Measurements from ENCODE around the gene NOSTRIN.
"Not testable (repeated sequence)": the region's sequence is repeated elsewhere in the genome, so short reads cannot be mapped to it uniquely, and the experiment has no call there.

Gene NOSTRIN

DNA sequence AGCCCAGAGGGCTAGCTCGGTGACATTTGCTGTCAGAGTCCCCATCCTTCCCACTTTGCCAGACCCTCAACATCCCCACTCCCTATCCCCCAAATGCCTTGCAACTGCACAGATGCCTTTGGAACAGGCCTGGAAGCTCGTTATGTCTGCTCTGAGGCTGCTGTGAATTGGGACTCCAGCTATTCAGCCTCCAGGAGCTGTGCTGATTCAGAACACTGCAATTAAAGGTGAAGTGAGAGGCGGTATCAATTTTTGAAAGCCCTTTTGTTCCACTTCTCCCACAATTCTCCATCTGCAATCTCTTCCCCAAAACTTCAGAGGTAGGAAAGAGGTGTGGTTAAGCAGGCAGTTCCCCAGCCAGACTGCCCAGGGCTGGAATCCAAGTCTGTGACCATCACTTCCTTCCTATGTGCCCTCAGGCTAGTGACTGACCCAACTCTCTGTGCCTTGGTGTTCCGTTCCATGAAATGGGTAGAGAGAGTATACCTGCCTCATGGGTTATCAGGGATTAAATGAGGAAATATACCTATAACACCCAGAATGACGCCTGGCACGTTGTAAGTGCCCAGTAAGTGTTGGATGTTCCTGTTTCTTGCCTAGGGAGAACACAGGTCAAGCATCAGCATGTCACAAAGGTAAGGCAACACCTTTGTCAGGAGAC, 17.5 kb downstream of the NOSTRIN start:
- no peak for DNase-seq

DNA sequence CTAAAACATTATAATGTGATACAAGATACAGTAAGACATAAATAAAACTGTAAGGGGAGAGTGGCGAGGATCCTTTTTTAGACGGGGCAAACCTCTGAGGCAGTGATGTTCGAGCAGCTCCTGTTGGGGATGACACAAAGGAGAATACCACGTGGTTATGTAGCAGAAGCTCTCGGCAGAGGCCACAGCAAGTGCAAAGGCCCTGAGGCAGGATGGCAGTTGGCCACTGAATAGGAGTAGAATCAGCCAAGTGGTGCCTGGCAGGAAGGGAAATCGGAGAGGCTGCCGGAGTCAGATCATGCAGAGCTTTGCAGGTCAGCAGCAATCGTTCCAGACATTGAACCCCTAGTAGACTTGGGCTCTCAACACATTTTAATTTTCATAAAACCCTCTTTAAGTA, 19.1 kb downstream of the NOSTRIN start:
- no peak for DNase-seq

DNA sequence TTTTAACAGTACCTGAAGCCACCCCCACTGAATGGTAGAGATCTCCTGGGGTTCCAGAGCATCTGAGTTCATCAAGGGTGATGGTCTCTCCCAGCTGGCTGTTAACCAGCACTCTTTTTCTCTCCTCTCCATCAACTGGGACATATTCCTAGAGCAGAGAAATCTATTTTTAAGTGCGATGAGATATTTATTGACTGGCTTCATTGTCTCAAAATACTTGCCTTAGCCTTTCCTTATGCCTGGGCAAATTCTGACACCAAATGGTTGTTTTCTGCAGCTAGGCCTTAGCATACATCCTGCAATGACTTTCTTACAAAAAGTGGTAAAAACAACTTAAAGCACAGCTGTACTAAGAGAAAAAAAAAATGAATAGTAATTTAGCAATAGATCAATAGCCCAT, 19.6 kb downstream of the NOSTRIN start:
- DNase-seq, result no peak

DNA sequence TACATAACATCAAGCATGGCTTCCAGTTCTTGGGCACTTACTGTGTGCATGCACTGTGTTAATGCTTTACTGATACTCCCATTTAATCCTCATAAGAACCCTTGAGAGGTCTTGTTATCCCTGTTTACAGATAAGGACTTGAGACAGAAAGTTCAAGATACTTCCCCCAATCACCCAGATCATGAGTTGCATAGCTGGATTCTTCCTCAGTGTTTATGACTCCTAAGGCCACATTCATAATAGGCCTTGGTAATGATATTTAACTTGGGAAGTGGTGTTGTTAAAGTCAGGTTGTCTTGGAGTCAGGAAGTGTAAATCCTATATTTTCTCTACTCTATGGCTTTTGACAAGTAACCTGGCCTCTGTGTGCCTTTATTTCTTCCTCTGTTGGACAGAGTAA, 22.7 kb downstream of the NOSTRIN start:
- DNase-seq, result no peak

DNA sequence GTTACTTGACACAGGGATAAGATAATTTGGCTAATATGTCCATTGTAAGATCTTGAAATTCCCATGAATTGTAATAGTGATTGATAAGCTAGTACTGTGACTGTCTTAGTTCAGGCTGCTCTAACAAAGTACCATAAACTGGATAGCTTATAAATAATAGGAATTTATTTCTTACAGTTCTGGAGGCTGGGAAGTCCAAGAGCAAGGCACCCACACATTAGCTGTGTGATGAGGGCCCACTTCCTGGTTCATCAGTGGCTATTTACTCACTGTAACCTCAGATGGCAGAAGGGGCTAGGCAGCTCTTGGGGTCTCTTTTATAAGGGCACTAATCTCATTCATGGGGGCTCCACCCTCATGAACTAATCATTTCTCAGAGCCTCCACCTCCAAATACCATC, 28.5 kb downstream of the NOSTRIN start:
- no peak for DNase-seq

DNA sequence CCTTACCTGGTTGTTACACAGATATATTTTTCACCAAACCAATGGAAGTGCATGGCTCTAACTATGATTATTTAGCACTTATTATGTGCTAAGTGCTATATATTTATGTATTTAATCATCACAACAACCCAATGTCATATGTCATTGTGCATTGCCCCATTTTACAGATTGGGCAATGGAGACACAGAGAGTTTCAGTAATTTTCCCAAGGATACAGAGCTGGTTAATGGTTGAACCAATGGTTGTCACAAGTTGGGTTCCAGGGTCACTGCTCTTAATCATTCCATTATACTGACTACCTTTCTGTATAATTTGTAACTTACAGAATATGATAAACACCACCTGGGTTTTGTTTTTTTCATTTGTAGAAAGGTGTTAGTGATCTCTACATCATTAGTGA, 29.2 kb downstream of the NOSTRIN start:
- DNase-seq, result no peak

DNA sequence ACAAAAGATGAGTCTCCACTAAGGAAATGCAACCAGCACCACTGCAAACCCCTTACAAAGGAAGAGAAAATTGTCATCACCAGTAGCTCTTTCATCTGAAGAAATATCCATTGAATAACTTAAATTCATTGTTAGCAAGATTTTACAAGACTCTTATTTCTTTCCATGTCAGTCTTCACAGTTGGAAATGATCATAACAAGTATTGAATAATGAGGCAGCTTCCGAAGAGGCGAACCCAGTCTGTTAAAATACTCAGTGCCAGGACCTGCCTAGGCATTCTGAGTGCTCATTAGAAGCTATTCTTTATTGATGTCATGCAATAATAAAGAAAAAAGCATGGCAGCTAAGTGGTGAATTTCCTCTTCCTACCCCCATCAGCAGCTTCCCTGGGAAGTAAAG, 33.5 kb downstream of the NOSTRIN start:
- no peak for DNase-seq

DNA sequence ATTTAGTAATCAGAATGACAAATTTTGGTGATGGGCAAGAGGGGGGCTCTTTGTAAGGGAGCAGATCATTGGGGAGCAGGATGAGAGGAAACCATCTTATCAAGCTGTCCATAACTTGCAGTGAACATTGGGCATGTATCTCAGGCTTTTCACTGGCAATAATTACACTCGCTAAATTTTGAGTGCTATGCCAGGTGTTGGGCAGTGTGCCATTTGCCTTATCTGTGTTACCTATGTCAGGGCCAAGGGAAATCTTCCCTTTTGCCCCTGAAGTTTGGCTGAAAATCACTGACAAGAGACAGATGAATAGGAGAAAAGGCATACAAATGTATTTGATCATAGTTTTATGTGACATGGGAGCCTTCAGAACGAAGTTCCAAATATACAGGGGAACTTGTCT, 39.0 kb downstream of the NOSTRIN start:
- no peak for DNase-seq

DNA sequence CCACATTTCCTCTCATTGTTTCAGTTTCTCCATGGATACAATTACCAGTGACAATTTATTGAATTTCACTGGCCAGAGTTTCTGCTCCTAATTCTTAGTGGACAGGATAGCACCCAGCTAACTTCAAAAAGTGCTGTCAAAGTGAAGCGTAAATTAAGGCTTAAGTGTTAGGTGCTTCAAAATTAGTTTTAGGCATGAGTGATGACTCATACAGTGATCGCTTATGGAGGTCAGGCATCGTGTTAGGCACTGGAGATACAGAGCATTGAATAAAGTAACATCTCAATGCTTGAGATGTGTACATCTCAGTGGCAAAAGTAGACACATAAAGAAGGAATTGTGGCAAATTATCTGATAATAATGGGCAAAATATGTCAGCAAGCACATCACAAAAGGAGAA, 40.8 kb downstream of the NOSTRIN start:
- DNase-seq, result no peak

DNA sequence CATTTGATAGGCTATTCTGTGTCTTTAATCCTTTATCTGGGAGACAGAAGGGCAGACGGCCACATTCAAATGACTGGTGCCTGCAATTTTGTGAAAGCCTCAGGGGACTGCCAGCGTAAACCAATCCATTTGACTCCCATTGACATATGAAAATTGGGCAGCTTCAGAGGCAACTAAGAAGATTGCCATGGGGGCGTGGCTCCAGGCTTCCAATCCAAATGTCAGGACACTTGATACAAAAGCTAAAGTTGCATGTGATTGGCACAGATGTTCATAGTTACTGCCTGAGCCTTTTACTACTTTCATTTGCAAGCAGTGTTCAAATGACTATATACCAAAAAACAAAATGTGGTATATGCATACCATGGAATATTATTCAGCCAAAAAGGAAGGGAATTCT, 45.8 kb downstream of the NOSTRIN start:
- DNase-seq, result no peak

DNA sequence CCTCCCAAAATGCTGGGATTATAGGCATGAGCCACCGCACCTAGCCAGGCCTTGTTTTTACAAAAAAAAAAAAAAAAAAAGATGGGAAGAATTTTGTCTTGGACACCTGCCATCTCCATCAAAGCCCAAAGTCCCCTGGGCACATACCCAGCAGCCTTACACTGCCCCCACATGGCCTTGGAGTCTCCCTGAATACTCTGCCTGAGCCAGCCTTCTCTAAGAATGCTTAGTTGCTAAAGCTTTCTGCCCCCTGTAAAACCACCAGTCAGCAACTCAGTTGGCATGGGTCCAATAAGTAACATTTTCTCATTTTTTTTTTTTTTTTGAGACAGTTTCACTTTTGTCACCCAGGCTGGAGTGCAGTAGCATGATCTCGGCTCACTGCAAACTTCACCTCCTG, 47.2 kb downstream of the NOSTRIN start:
- no peak for DNase-seq

DNA sequence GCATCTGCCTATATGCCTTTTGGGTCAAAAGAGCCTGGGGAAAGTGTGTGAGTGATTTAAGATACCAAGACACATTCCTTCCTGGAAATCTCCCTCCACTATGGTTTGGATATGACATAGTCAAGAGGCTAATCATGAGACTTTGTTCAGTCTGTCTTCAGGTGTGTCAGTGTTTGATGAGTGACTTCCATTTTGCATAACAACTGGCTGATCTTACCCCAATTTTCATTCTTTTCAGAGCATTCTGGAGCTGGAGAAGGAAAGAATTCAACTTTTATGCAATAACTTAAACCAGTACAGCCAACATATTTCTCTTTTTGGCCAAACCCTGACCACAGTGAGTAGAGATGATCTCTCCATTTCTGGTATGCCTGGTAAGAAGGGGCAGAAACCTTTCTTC, 48.4 kb downstream of the NOSTRIN start:
- DNase-seq, result no peak

DNA sequence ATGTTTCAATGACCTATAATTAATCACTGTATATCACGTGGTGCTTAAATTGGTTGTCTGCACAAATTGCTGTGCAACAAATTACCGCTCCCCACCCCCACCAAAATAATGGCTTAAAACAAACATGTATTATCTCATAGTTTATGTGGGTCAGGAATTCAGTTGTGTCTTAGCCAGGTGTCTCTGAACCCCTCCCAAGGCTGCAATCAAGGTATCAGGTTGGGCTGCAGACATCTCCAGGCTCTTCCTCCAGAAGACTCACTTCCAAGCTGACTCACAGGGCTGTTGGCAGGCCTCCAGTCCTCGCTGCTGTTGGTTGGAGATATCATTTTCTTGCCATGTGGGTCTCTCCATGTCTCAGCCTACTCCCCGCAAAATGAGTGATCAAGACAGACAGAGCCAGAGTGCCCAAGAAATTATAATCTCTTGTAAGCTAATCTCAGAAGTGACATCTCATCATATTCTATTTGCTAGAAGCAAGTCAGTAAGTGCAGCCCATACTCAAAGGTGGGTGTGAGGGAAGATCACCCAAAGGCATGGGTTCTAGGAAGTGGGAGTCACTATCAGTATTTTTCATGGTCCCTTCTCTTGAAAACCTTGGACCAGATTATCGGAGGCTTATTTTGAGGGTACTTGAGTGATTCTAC, 49.4 kb downstream of the NOSTRIN start:
- DNase-seq, result no peak

DNA sequence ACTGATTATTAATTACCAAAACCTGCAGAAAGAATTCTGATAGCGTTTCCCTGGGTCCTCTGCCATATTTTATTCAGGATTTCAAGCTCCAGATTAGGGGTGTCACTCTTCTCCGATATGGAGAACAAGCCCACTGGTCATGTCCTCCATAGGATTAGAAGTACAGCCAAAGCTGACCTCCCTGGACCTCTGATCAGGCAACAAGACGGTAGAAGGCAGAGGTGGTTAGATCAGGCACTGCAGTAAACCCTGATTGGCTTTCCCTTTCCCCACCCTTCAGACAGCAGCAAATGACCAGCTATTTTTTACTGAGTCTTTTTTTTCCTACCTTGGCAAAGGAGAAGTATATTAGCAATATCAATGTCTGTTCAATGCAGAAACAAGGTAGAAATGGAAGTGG, 50.0 kb downstream of the NOSTRIN start:
- no peak for DNase-seq

DNA sequence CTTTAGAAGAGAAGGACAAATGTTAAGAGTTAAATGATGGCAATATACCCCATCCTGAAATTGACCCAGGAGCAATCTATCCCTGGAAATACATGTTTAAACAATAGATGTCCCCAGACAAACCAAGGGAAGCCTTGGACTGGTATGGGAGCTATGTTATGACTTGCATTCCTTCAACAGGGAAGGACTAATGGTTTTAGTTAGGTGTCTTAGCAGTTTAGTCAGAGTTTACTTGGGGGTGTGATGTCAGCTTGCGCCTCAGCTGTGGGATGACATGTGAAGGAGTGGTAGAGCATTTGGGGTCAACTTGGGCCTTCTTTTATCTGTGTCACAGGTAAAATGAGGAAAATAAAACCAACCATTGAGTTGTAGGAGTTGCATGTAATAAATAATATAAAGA, 51.0 kb downstream of the NOSTRIN start:
- no peak for DNase-seq

DNA sequence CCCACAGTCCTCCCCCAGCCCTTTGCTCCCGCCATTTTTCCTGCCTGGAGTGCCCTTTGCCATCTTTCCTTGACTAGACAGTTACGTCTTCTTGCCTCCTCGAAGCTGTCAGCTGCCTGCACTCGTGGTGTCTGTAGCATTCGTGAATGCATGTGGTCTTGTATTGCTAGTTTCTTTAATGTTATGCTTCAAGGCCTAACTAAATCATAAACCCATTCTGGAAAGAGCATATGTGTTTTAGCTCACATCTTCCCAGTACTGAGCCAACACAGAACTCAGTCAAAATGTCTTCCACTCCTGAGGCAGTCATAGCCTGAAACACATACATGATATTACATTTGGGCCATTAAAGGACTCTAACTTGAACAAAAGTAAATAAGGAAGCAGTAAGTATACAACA, 52.2 kb downstream of the NOSTRIN start:
- no peak for DNase-seq

DNA sequence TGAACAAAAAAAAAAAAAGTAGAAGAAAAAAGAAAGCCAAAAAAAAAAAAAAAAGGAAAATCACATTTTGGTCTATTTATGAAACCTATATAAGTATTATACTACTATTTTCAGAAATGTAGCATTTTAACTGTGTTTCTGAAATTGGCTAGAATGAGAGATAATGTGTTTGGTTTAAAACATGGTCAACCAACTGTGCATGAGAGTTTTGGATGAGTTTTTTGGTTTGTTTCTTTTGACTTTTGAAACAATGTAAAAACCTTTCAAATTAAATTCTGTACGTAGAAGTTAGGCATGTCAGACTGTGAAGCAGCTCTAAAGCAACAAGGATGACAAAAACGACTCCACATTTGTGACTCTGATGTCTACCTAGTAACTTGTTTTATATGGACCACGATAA, 53.2 kb downstream of the NOSTRIN start:
- no peak for DNase-seq

DNA sequence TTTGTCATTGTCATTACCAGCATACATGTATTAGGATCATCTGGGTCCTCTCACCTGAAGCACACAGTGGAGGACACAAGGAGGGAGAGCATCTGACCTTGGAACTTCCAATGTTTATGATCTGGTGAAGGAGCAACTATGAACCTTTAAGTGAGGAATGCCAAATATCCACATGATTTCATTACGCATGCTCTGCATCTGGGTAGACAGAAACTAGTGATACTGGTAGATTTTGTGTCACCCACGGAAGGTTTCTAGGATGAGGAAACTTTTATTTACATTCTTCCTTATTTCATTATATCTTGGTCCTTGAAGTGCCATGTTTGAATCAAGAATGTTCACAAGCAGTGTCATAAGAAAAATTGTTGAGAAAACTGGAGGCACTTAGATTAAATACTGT, 55.7 kb downstream of the NOSTRIN start:
- no peak for DNase-seq

DNA sequence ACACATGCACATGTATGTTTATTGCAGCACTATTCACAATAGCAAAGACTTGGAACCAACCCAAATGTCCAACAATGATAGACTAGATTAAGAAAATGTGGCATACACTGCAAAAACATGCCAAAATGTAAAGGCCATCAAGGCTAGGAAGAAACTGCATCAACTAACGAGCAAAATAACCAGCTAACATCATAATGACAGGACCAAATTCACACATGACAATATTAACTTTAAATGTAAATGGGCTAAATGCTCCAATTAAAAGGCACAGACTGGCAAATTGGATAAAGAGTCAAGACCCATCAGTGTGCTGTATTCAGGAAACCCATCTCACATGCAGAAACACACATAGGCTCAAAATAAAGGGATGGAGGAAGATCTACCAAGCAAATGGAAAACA, 64.7 kb downstream of the NOSTRIN start:
- DNase-seq, result not testable (repeated sequence)

DNA sequence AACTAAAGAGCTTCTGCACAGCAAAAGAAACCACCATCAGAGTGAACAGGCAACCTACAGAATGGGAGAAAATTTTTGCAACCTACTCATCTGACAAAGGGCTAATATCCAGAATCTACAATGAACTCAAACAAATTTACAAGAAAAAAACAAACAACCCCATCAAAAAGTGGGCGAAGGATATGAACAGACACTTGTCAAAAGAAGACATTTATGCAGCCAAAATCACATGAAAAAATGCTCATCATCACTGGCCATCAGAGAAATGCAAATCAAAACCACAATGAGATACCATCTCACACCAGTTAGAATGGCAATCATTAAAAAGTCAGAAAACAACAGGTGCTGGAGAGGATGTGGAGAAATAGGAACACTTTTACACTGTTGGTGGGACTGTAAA, 67.9 kb downstream of the NOSTRIN start:
- not testable (repeated sequence) for DNase-seq

DNA sequence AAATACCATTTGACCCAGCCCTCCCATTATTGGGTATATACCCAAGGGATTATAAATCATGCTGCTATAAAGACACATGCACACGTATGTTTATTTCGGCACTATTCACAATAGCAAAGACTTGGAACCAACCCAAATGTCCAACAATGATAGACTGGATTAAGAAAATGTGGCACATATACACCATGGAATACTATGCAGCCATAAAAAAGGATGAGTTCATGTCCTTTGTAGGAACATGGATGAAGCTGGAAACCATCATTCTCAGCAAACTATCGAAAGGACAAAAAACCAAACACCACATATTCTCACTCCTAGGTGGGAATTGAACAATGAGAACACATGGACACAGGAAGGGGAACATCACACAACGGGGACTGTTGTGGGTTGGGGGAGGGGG, 68.4 kb downstream of the NOSTRIN start:
- DNase-seq, result not testable (repeated sequence)

DNA sequence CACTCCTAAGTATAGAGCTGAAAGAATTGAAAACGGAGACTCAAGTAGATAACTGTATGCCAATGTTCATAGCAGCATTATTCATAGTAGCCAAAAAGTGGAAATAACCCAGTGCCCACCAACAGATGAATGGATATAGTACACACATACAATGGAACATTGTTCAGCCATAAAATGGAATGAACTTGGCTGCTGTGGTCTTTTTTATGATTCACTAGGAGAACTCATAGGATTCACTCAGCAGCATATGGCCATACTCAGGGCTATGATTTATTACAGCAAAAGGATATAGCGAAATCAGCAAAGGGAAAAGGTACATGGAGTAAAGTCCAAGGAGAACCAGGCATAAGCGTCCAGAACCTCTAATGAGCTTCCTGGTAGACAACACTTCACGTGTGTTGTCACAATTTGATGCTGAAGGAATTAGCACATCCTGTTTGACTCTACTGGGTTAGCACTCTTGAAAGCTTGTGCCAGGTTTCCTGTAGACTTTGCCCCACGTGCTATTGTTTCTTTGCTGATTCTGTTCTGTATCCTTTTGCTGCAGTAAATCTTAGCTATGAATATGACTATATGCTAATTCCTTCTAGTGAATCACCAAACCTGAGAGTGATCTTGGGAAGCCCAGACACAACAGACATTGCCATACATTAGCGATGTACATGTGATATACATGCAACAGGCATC, 72.1 kb downstream of the NOSTRIN start:
- no peak for DNase-seq

DNA sequence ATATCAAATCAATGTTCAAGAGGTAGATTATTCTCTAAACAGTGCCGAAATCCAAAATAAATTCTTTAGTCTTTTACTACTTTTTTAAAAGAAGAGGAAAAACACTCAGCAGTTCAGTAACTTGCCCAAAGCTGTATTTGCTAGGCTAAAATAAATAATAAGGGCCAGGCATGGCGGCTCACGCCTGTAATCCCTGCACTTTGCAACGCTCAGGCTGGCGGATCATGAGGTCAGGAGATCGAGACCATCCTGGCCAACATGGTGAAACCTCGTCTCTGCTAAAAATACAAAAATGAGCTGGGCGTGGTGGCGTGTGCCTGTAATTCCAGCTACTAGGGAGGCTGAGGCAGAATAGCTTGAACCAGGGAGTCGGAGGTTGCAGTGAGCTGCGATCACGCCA, 79.7 kb downstream of the NOSTRIN start:
- not testable (repeated sequence) for DNase-seq

DNA sequence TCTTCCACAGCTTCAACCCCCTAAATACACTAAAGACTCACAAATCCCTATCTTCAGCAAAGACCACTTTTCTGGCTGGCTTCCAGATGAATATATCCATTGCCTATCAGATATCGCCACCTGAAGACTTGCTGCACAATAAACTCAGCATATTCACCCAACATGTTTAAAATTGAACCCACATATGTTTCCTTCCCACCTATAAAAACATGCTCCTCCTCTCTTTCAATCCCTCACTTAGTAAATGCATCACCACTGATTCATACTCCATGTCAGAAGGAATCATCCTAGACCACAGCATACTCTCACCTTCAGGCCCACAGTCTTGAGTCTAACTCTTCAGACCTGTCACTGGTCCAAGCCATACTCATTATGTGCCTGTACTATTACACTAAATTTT, 82.5 kb downstream of the NOSTRIN start:
- no peak for DNase-seq

DNA sequence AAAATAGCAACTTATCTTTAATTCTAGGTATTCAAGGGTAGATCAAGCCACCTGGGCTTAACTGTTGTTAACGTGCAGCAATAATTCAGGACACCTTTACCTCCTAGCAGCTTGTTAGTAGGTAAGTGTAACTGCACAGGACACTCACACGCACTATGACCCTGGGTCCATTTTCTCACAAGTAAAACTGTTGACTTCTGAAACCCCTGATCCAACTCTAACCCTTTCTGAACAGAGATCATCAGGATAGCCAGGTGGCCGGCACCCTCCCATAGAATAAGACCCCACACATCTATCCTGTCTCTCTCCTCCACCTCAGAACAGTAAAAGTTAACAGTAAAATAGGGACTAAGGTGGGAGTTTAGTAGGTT, 87.2 kb downstream of the NOSTRIN start:
- no peak for DNase-seq
